Sigmoid colon (tissue), 7 donors: Measurements from ENCODE around the gene CAPN13. TPM values are rescaled to one million over a fixed set of nuclear protein-coding genes. Genes with fewer than 3 reads are reported as not detected.

ENCODE experiments used
- DNase-seq: peaks from one replicate; pipeline ENCODE4 v3.0.0-alpha.2; 2019
- H3K27ac ChIP-seq, 4 donors: fragments of 200-600 bp; sonication (generic); one replicate each; pipeline ENCODE4 v1.5.1; 2016 to 2019; ENCODE audit warnings: mild to moderate bottlenecking in 1 of 4
- H3K27me3 ChIP-seq, 3 donors: fragments of 200-600 bp; sonication (generic); one replicate each; pipeline ENCODE4 v1.5.1; 2019; ENCODE audit warnings: mild to moderate bottlenecking in 1 of 3
- H3K36me3 ChIP-seq, 4 donors: fragments of 200-600 bp; sonication (generic); one replicate each; pipeline ENCODE4 v1.5.1; 2016 to 2019
- H3K4me1 ChIP-seq, 4 donors: fragments of 200-600 bp; sonication (generic); one replicate each; pipeline ENCODE4 v1.5.1; 2017 to 2019
- H3K4me3 ChIP-seq, 4 donors: fragments of 200-600 bp; sonication (generic); one replicate each; pipeline ENCODE4 v1.5.1; 2017 to 2019; ENCODE audit warnings: mild to moderate bottlenecking in 2 of 4, moderate library complexity in 1 of 4
- H3K9me3 ChIP-seq, 4 donors: fragments of 200-600 bp in 3 of 4; sonication (generic) in 3 of 4; one replicate each; pipeline versions ENCODE4 v1.5.1 to v1.6.1; 2013 to 2019
- EP300 ChIP-seq, 4 donors: sonication (generic); formaldehyde crosslinking; IDR thresholded peaks; one replicate each; pipeline ENCODE4 v1.6.1; 2017; ENCODE audit warnings: antibody characterized with exemption in 4 of 4
- POLR2A ChIP-seq, 2 donors: fragments of 450-650 bp; IDR thresholded peaks; one replicate each; pipeline ENCODE4 v1.6.1; 2016; ENCODE audit warnings: antibody characterized with exemption in 2 of 2, mild to moderate bottlenecking in 2 of 2, moderate library complexity in 2 of 2
- POLR2AphosphoS5 ChIP-seq, 4 donors: sonication (generic); formaldehyde crosslinking; IDR thresholded peaks; one replicate each; pipeline ENCODE4 v1.6.1; 2017; ENCODE audit warnings: antibody characterized with exemption in 4 of 4
- WGBS, 2 donors: extraction: QIAGEN DNeasy Blood & Tissue Kit; methylation state at CpG; one replicate each; pipeline ENCODE4 v1.1.7; 2013; 5-methylcytosine and 5-hydroxymethylcytosine counted together
- intact Hi-C: fragments of 100-400 bp; cut with DNase I; formaldehyde crosslinking; loops from one replicate; pipeline ENCODE4 v1.15.1; 2023
- polyA plus RNA-seq, 3 donors: library from polyadenylated mRNA; stranded (reverse); fragments of 200-250 nt; gene quantifications; one replicate each; pipeline ENCODE4 v1.2.3, GENCODE V29; 2013
- total RNA-seq, 4 donors: library from RNA; depleted of rRNA; stranded (reverse); fragments of >200 nt; gene quantifications; one replicate each; pipeline ENCODE4 v1.1.0, GENCODE V29; 2016
- TF ChIP-seq, protein P1 (sequence below), 4 experiments: fragments of 450-650 bp in 3 of 4; fragments of 200-600 bp in 1 of 4; IDR thresholded peaks; one replicate each; pipeline ENCODE4 v1.5.1; 2016 to 2019; ENCODE audit warnings: antibody characterized with exemption in 4 of 4, mild to moderate bottlenecking in 3 of 4, moderate library complexity in 2 of 4
- donor health status: healthy with polysubstance abuse.
- donor health status: Bipolar disorder and iron deficiency.
- donor health status: healthy.

The CAPN13 gene
- total and polyA plus RNA-seq, 7 donors, result 11.4 to 17.3 (median 12.2) TPM; not detected in 4

DNA sequence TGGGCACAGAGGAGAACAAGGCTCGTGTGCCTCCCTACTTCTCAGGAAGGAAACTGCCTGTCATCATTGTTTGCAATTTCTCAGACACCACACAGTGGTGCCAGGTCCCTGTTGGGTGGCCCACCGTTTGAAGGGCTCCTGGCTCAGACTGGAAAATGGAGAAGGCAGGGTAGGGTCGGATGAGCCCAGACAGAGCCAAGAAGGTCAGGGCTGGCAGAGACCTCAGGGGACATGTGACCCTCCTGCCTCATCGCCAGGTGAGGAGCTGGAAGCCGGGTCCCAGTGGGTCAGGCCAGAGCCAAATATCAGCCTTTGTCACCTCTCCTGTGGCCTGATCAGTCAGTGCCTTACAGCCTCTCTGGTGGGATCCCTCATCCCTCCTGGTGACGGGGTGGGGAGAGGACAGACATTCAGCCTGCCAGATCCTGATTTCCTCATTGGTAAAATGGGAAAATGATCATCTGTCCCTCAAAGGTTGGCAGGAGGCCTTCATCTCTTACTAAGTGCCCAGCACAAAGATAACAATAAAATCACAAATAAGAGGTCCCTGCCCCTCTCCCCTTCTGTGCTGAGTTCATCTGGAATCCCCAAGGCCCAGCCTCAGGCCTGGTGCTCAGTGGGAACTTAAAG, 117.6 kb downstream of the CAPN13 start:
- no peak overlapping the region for H3K4me3 ChIP-seq
- intact Hi-C loops, result no loop called here
- no peaks in the 10 kb centered on the region for H3K27me3 ChIP-seq
- peak overlapping the region; percentile 52 to 86 (median 66) for H3K27ac ChIP-seq
- H3K36me3 ChIP-seq, result no peaks in the 10 kb centered on the region
- WGBS, 2 donors, result 76 to 83% methylated on average over 6 of the region's 6 CpGs
- H3K9me3 ChIP-seq, result no peaks in the 10 kb centered on the region
- H3K4me1 ChIP-seq, result peaks cover 0 to 47% (median 34%) of the 10 kb centered on the region in 4 donors
- TF ChIP-seq, protein P1, sequence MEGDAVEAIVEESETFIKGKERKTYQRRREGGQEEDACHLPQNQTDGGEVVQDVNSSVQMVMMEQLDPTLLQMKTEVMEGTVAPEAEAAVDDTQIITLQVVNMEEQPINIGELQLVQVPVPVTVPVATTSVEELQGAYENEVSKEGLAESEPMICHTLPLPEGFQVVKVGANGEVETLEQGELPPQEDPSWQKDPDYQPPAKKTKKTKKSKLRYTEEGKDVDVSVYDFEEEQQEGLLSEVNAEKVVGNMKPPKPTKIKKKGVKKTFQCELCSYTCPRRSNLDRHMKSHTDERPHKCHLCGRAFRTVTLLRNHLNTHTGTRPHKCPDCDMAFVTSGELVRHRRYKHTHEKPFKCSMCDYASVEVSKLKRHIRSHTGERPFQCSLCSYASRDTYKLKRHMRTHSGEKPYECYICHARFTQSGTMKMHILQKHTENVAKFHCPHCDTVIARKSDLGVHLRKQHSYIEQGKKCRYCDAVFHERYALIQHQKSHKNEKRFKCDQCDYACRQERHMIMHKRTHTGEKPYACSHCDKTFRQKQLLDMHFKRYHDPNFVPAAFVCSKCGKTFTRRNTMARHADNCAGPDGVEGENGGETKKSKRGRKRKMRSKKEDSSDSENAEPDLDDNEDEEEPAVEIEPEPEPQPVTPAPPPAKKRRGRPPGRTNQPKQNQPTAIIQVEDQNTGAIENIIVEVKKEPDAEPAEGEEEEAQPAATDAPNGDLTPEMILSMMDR (IDR thresholded peaks at IDR 0.05), result no peak
- TF ChIP-seq EP300 (IDR thresholded peaks at IDR 0.05) (no peak), POLR2AphosphoS5 (IDR thresholded peaks at IDR 0.05) (no peak), POLR2A (IDR thresholded peaks at IDR 0.05) (no peak)
- peak; percentile 56 for DNase-seq

DNA sequence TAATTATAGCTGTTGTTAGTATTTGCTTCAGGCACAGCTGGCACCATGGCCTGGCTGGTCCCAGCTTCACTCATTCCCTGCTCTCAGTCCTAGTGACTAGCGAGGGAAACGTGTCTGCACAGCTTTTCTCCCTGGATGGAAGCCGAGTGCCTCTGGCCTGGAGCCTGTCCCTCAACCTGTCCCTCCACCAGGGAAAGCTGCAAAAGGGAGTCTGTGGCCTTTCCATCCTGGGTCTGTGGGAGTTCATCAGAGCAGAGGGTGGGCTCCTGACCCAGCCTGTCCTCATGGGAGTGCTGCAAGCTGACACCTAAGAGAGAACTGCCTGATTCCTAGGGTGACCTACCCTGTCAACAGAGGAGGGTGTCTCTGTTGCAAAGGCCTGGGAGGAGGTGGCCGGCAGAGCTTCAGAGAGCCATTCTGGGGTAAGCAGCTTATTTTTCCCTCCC, 118.3 kb downstream of the CAPN13 start:
- Histone ChIP-seq H3K9me3 (no peaks in the 10 kb centered on the region), H3K4me3 (no peak overlapping the region), H3K27ac (peak overlapping the region; percentile 52 to 86 (median 66)), H3K4me1 (peaks cover 0 to 40% (median 31%) of the 10 kb centered on the region in 4 donors), H3K27me3 (no peaks in the 10 kb centered on the region), H3K36me3 (no peaks in the 10 kb centered on the region)
- TF ChIP-seq, protein P1 (IDR thresholded peaks at IDR 0.05), result no peak
- TF ChIP-seq POLR2A (IDR thresholded peaks at IDR 0.05) (no peak), POLR2AphosphoS5 (IDR thresholded peaks at IDR 0.05) (no peak), EP300 (IDR thresholded peaks at IDR 0.05) (no peak)
- intact Hi-C loops, result no loop called here
- DNase-seq, result peak; percentile 60
- 80 to 86% methylated on average over 4 of the region's 4 CpGs for WGBS, 2 donors

DNA sequence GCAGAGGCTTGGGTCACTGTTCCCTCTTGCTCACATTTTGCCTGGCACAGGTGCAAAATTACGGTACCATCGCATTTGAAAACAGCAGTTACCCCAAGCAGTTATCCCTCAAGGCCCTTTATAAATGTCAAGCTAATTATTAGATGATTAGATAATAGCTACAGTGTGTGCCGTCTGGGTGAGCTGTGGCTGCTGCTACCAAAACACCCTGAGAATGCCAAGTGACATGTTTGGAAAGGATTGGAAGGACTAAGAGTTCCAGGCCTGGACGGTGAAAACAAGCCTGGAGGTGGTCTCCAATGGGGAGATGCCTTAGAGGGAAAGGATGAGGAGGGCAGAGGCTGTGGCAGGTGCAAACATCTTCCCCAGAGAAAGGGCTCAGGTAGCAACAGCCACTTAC, 120.6 kb downstream of the CAPN13 start:
- Histone ChIP-seq H3K4me3 (no peak overlapping the region), H3K4me1 (peaks cover 0 to 37% (median 29%) of the 10 kb centered on the region in 4 donors), H3K36me3 (no peaks in the 10 kb centered on the region), H3K9me3 (no peaks in the 10 kb centered on the region), H3K27me3 (no peaks in the 10 kb centered on the region), H3K27ac (peak overlapping the region in 1 of 4 donors; percentile 60)
- intact Hi-C loops, result no loop called here
- no peak for TF ChIP-seq EP300 (IDR thresholded peaks at IDR 0.05)
- TF ChIP-seq POLR2A (IDR thresholded peaks at IDR 0.05), result no peak
- no peak for TF ChIP-seq POLR2AphosphoS5 (IDR thresholded peaks at IDR 0.05)
- TF ChIP-seq, protein P1 (IDR thresholded peaks at IDR 0.05), result no peak
- WGBS, 2 donors, result 86 to 90% methylated on average over 4 of the region's 4 CpGs
- peak; percentile 39 for DNase-seq

DNA sequence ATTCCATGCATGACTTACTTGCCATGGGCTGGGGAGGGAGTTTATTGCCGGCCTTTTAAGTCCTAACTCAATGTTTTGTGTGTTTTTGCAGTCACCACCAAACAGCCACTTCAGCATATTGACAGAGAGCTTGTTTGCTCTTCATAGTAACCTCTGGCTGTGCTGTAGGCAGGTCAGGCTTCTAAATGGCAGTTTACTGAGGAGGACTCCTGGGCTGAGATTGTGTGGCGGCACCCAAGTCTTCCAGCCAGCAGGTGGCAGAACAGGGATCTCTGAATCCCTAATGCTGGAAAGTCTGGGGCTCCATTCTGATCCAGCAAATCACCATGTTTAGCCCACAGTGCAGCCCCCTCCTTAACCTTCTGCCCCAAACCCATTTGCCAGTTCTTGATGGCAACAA, 121.2 kb downstream of the CAPN13 start:
- Histone ChIP-seq H3K4me1 (peaks cover 0 to 37% (median 29%) of the 10 kb centered on the region in 4 donors), H3K4me3 (no peak overlapping the region), H3K9me3 (no peaks in the 10 kb centered on the region), H3K36me3 (no peaks in the 10 kb centered on the region), H3K27me3 (no peaks in the 10 kb centered on the region), H3K27ac (peak overlapping the region in 1 of 4 donors; percentile 60)
- DNase-seq, result peak; percentile 17
- TF ChIP-seq POLR2AphosphoS5 (IDR thresholded peaks at IDR 0.05) (no peak), EP300 (IDR thresholded peaks at IDR 0.05) (no peak), POLR2A (IDR thresholded peaks at IDR 0.05) (no peak)
- TF ChIP-seq, protein P1 (IDR thresholded peaks at IDR 0.05), result no peak
- intact Hi-C loops, result no loop called here
- WGBS, 2 donors, result 65 to 88% methylated on average over 2 of the region's 2 CpGs
